GM23338 (cell line): Measurements from ENCODE around the gene TGFBRAP1. TPM values are rescaled to one million over a fixed set of nuclear protein-coding genes. Genes with fewer than 3 reads are reported as not detected.

ENCODE experiments used
- ATAC-seq: fragments of 200-7000 bp; cut with Tn5 transposase; 3 replicates; pipeline ENCODE4 v1.9.1; 2020
- DNase-seq: peaks from one replicate; pipeline ENCODE4 v3.0.0-alpha.2; 2015; ENCODE audit warnings: low spot score
- H2AFZ ChIP-seq: fragments of 200-600 bp; sonication (generic); 2 replicates; pipeline ENCODE4 v1.8.0; 2016; ENCODE audit warnings: antibody characterized with exemption, mild to moderate bottlenecking, moderate library complexity
- H3F3A ChIP-seq: fragments of 200-600 bp; sonication (generic); replicated peaks from 2 replicates; pipeline ENCODE4 v1.8.0; 2017; ENCODE audit warnings: antibody characterized with exemption, mixed run types, low read depth
- H3K27ac ChIP-seq: fragments of 200-600 bp; sonication (generic); 2 replicates; pipeline ENCODE4 v1.6.1; 2016; ENCODE audit warnings: low read depth
- H3K27me3 ChIP-seq: fragments of 200-600 bp; sonication (generic); 2 replicates; pipeline ENCODE4 v1.8.0; 2016; ENCODE audit warnings: mild to moderate bottlenecking, mixed run types, moderate library complexity; ENCODE audit not compliant: insufficient read depth
- H3K36me3 ChIP-seq: fragments of 200-600 bp; sonication (generic); 2 replicates; pipeline ENCODE4 v1.8.0; 2016; ENCODE audit warnings: mild to moderate bottlenecking; ENCODE audit not compliant: insufficient read depth
- H3K4me1 ChIP-seq: fragments of 200-600 bp; sonication (generic); 2 replicates; pipeline ENCODE4 v1.8.0; 2016; ENCODE audit warnings: mild to moderate bottlenecking, moderate library complexity; ENCODE audit not compliant: insufficient read depth
- H3K4me2 ChIP-seq: fragments of 200-600 bp; sonication (generic); 2 replicates; pipeline ENCODE4 v1.7.1; 2017; ENCODE audit warnings: mixed run types
- H3K4me3 ChIP-seq: fragments of 200-600 bp; sonication (generic); 2 replicates; pipeline ENCODE4 v1.6.1; 2016; ENCODE audit warnings: mixed run types
- H3K79me2 ChIP-seq: fragments of 200-600 bp; sonication (generic); replicated peaks from 2 replicates; pipeline ENCODE4 v1.8.0; 2017; ENCODE audit warnings: mild to moderate bottlenecking; ENCODE audit not compliant: insufficient read depth
- H3K9me2 ChIP-seq: fragments of 200-600 bp; sonication (generic); 2 replicates; pipeline ENCODE4 v1.8.0; 2017; ENCODE audit not compliant: insufficient read depth
- H4K20me1 ChIP-seq: fragments of 200-600 bp; sonication (generic); replicated peaks from 2 replicates; pipeline ENCODE4 v1.8.0; 2017; ENCODE audit warnings: mild to moderate bottlenecking; ENCODE audit not compliant: insufficient read depth
- H3K27ac Mint-ChIP-seq: 2 replicates; pipeline ENCODE4 v1.8.0; 2020; ENCODE audit warnings: inconsistent platforms, mild to moderate bottlenecking, moderate library complexity, mixed read lengths
- H3K27me3 Mint-ChIP-seq: 3 replicates; pipeline ENCODE4 v1.8.0; 2022; ENCODE audit warnings: low read depth, mild to moderate bottlenecking, moderate library complexity, mixed read lengths, inconsistent platforms; ENCODE audit not compliant: insufficient read depth, poor library complexity
- H3K36me3 Mint-ChIP-seq: 3 replicates; pipeline ENCODE4 v1.8.0; 2021; ENCODE audit warnings: low read depth, mild to moderate bottlenecking, inconsistent platforms, moderate library complexity, mixed read lengths
- H3K4me1 Mint-ChIP-seq: 3 replicates; pipeline ENCODE4 v1.8.0; 2020; ENCODE audit warnings: mild to moderate bottlenecking, inconsistent platforms, mixed read lengths
- H3K4me3 Mint-ChIP-seq: 3 replicates; pipeline ENCODE4 v1.8.0; 2021; ENCODE audit warnings: moderate library complexity, mild to moderate bottlenecking, inconsistent platforms, mixed read lengths
- H3K9me3 Mint-ChIP-seq: 3 replicates; pipeline ENCODE4 v1.8.0; 2020; ENCODE audit warnings: moderate library complexity, mild to moderate bottlenecking, inconsistent platforms, mixed read lengths
- CREB1 ChIP-seq: fragments of 250-450 bp; sonication (Bioruptor Pico); IDR thresholded peaks from 2 replicates; pipeline ENCODE4 v1.5.0; 2020; ENCODE audit warnings: low read depth, mild to moderate bottlenecking, moderate library complexity
- CTCF ChIP-seq, 2 experiments: fragments of 200-600 bp in 1 of 2; sonication (generic) in 1 of 2; conservative IDR thresholded peaks; 2 replicates each; pipeline versions ENCODE4 v1.5.1 to v1.6.1; 2016 to 2017; ENCODE audit warnings: antibody characterized with exemption in 2 of 2, low read depth in 2 of 2, mild to moderate bottlenecking in 2 of 2, moderate library complexity in 1 of 2
- EZH2 ChIP-seq: fragments of 200-600 bp; sonication (generic); IDR thresholded peaks from one replicate; pipeline ENCODE4 v1.8.0; 2017; ENCODE audit warnings: antibody characterized with exemption, mild to moderate bottlenecking, low read depth; ENCODE audit not compliant: unreplicated experiment
- EZH2phosphoT487 ChIP-seq: fragments of 200-600 bp; sonication (generic); IDR thresholded peaks from one replicate; pipeline ENCODE4 v1.8.1; 2018; ENCODE audit warnings: antibody characterized with exemption; ENCODE audit not compliant: unreplicated experiment
- JUNB ChIP-seq: IDR thresholded peaks from one replicate; pipeline ENCODE4 v1.6.1; 2016; ENCODE audit warnings: antibody characterized with exemption; ENCODE audit not compliant: unreplicated experiment
- NANOG ChIP-seq: IDR thresholded peaks from 2 replicates; pipeline ENCODE4 v1.6.1; 2016; ENCODE audit warnings: antibody characterized with exemption, borderline replicate concordance
- POLR2AphosphoS5 ChIP-seq: IDR thresholded peaks from 2 replicates; pipeline ENCODE4 v1.6.1; 2016; ENCODE audit warnings: antibody characterized with exemption, low read depth
- REST ChIP-seq: IDR thresholded peaks from one replicate; pipeline ENCODE4 v1.6.1; 2018; ENCODE audit warnings: antibody characterized with exemption; ENCODE audit not compliant: unreplicated experiment
- STAT1 ChIP-seq: IDR thresholded peaks from one replicate; pipeline ENCODE4 v1.6.1; 2016; ENCODE audit warnings: antibody characterized with exemption; ENCODE audit not compliant: unreplicated experiment
- ZNF114 ChIP-seq: fragments of 250-450 bp; sonication (Bioruptor Pico); IDR thresholded peaks from 2 replicates; pipeline ENCODE4 v1.5.0; 2020; ENCODE audit warnings: mild to moderate bottlenecking, moderate library complexity
- ZNF331 ChIP-seq: fragments of 250-450 bp; sonication (Bioruptor Pico); IDR thresholded peaks from 2 replicates; pipeline ENCODE4 v1.5.0; 2020; ENCODE audit warnings: low read depth, mild to moderate bottlenecking, moderate library complexity
- ZNF462 ChIP-seq: fragments of 250-450 bp; sonication (Bioruptor Pico); IDR thresholded peaks from 2 replicates; pipeline ENCODE4 v1.5.0; 2020; ENCODE audit warnings: mild to moderate bottlenecking, moderate library complexity
- polyA plus RNA-seq: library from polyadenylated mRNA; unstranded; fragments of >200 nt; fragmentation: Nextera tagmentation; extraction: Ambion mirVana; gene quantifications from 2 replicates; pipeline ENCODE4 v1.2.1, GENCODE V29; 2016
- total RNA-seq: library from RNA; depleted of rRNA; stranded (reverse); fragments of >200 nt; shearing (Covaris generic); gene quantifications from 2 replicates; pipeline ENCODE4 v1.2.3, GENCODE V29; 2014
- TF ChIP-seq, protein P1 (sequence below): IDR thresholded peaks from 2 replicates; pipeline ENCODE4 v1.6.1; 2016; ENCODE audit warnings: antibody characterized with exemption

The TGFBRAP1 gene
- total and polyA plus RNA-seq, 2 experiments from 2014 or later = 6.3 to 23.5 TPM

DNA sequence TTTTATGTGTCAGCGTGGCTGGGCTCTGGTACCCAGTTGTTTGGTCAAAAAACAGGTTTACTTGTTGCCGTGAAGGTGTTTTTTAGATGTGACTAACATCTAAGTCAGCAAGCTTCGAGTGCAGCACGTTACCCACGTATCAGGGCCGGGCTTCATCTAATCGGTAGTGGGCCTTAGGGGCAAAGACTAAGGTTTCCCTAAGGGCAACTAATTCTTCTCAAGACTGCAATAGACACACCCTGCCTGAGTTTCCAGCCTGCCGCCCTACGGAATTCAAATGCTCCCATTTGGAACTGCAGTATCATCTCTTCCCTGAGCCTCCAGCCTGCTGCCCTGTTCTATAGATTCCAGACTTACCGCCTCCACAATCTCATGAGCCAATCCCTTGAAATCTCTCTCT is 41.6 kb upstream of the TGFBRAP1 start:
- no peaks in the 10 kb centered on the region; the same call in 1 of the 2 replicates for H4K20me1 ChIP-seq
- peaks cover 4% of the 10 kb centered on the region for H3K27me3 Mint-ChIP-seq
- H3F3A ChIP-seq = no peaks in the 10 kb centered on the region
- DNase-seq (no peak), ATAC-seq (no peak)
- H3K36me3 ChIP-seq = no peaks in the 10 kb centered on the region
- H3K4me3 ChIP-seq = no peak overlapping the region
- no peak overlapping the region for H3K4me3 Mint-ChIP-seq
- H3K9me2 ChIP-seq = no peaks in the 10 kb centered on the region
- H3K9me3 Mint-ChIP-seq = no peaks in the 10 kb centered on the region
- no peaks in the 10 kb centered on the region for H3K27me3 ChIP-seq
- no peak overlapping the region for H3K27ac ChIP-seq
- TF ChIP-seq REST (no peak), CTCF (conservative IDR thresholded peaks at IDR 0.05; ENCODE audit: low read depth in 2 of 2) (no peak), ZNF462 (CRISPR knock-in tag) (no peak), JUNB (no peak), ZNF114 (no peak), CREB1 (CRISPR knock-in tag) (no peak), POLR2AphosphoS5 (no peak), NANOG (no peak), EZH2 (no peak), EZH2phosphoT487 (no peak), ZNF331 (CRISPR knock-in tag) (no peak), STAT1 (no peak)
- TF ChIP-seq, protein P1, sequence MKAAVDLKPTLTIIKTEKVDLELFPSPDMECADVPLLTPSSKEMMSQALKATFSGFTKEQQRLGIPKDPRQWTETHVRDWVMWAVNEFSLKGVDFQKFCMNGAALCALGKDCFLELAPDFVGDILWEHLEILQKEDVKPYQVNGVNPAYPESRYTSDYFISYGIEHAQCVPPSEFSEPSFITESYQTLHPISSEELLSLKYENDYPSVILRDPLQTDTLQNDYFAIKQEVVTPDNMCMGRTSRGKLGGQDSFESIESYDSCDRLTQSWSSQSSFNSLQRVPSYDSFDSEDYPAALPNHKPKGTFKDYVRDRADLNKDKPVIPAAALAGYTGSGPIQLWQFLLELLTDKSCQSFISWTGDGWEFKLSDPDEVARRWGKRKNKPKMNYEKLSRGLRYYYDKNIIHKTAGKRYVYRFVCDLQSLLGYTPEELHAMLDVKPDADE = no peak
- H2AFZ ChIP-seq = no peak overlapping the region
- peaks cover 23% of the 10 kb centered on the region for H3K36me3 Mint-ChIP-seq
- H3K4me1 Mint-ChIP-seq = 0 out of 3 replicates have a peak, but pooled peaks cover 2% of the 10 kb centered on the region
- no peak overlapping the region for H3K4me2 ChIP-seq
- H3K27ac Mint-ChIP-seq = no peak overlapping the region
- no peaks in the 10 kb centered on the region for H3K4me1 ChIP-seq
- no peaks in the 10 kb centered on the region for H3K79me2 ChIP-seq
